Mucosa of descending colon (tissue), 3 donors: Measurements from ENCODE around the gene PEMT. TPM values are rescaled to one million over a fixed set of nuclear protein-coding genes. Genes with fewer than 3 reads are reported as not detected.

Experiments used
- ATAC-seq: fragments of 200-7000 bp; cut with Tn5 transposase; one replicate; pipeline ENCODE4 v1.9.1; 2020; ENCODE audit warnings: mild to moderate bottlenecking, moderate library complexity
- DNase-seq, 3 donors: peaks; one replicate each; pipeline ENCODE4 v3.0.0-alpha.2; 2020
- H3K36me3 ChIP-seq: fragments of 200-600 bp; one replicate; pipeline ENCODE4 v1.8.0; 2021; ENCODE audit warnings: low read depth, mild to moderate bottlenecking
- H3K4me1 ChIP-seq: fragments of 200-600 bp; one replicate; pipeline ENCODE4 v1.8.0; 2021; ENCODE audit warnings: low read depth, mild to moderate bottlenecking
- H3K4me3 ChIP-seq: fragments of 200-600 bp; one replicate; pipeline ENCODE4 v1.8.0; 2021; ENCODE audit warnings: mild to moderate bottlenecking
- H3K9me3 ChIP-seq: fragments of 200-600 bp; one replicate; pipeline ENCODE4 v1.8.0; 2021; ENCODE audit warnings: mild to moderate bottlenecking
- intact Hi-C, 2 donors: fragments of 100-400 bp; cut with DNase I in 1 of 2; cut with micrococcal nuclease in 1 of 2; formaldehyde crosslinking; loops; one replicate each; pipeline versions ENCODE4 v1.11.0 to v1.11.1; 2022; cut with DNase I, micrococcal nuclease
- total RNA-seq, 3 donors: library from RNA; stranded (reverse); fragmentation: NEBNext Ultra II Directional in 2 of 3; extraction: Animal tissue kit (Norgen Biotek cat#: 25700) in 2 of 3; gene quantifications; one replicate each; pipeline versions ENCODE4 v1.2.1 to v1.2.4, GENCODE V29; 2021 to 2023
- TF ChIP-seq, protein P1 (sequence below): fragments of 200-600 bp; IDR thresholded peaks from one replicate; pipeline ENCODE4 v1.8.0; 2022; ENCODE audit warnings: antibody characterized with exemption, mild to moderate bottlenecking
- donor health status: DM: no; HTN: no; CAD: no; lungs with moderate emphysema.
- donor health status: DM: no; HTN: no; CAD: no.
- donor health status: DM: no; HTN: yes; CAD: no.

Gene PEMT
- total RNA-seq, 3 donors from 2014 or later, result 15.4 to 18.3 (median 16.1) TPM

DNA sequence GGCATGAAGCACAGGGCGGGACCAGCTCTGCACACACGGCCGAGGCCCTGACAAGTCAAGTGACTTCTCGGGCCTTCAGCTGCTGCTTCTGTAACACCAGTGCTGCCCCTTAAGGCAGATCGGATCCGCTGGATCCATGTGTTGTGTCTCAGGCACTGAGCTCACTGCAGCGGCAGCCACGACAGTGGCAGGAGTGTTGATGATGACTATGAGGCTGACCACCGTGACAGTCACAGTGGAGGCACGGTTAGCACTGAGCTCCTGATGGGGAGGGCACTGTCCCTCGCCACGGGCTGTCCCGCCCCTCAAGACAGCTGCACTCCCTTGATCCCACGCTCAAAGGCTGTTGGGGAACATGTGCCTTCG, 29.4 kb downstream of the PEMT start:
- Histone ChIP-seq H3K9me3 (no peaks in the 10 kb centered on the region), H3K4me3 (no peak overlapping the region), H3K4me1 (peaks cover 17% of the 10 kb centered on the region), H3K36me3 (no peaks in the 10 kb centered on the region)
- DNase-seq (no peak), ATAC-seq (no peak)
- TF ChIP-seq, protein P1, sequence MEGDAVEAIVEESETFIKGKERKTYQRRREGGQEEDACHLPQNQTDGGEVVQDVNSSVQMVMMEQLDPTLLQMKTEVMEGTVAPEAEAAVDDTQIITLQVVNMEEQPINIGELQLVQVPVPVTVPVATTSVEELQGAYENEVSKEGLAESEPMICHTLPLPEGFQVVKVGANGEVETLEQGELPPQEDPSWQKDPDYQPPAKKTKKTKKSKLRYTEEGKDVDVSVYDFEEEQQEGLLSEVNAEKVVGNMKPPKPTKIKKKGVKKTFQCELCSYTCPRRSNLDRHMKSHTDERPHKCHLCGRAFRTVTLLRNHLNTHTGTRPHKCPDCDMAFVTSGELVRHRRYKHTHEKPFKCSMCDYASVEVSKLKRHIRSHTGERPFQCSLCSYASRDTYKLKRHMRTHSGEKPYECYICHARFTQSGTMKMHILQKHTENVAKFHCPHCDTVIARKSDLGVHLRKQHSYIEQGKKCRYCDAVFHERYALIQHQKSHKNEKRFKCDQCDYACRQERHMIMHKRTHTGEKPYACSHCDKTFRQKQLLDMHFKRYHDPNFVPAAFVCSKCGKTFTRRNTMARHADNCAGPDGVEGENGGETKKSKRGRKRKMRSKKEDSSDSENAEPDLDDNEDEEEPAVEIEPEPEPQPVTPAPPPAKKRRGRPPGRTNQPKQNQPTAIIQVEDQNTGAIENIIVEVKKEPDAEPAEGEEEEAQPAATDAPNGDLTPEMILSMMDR, result no peak
- intact Hi-C loops, result loop anchor here in 1 of 2 donors (10.0 kb wide), 1 partner anchor 57 kb away; no protein-coding TSS in a partner anchor

DNA sequence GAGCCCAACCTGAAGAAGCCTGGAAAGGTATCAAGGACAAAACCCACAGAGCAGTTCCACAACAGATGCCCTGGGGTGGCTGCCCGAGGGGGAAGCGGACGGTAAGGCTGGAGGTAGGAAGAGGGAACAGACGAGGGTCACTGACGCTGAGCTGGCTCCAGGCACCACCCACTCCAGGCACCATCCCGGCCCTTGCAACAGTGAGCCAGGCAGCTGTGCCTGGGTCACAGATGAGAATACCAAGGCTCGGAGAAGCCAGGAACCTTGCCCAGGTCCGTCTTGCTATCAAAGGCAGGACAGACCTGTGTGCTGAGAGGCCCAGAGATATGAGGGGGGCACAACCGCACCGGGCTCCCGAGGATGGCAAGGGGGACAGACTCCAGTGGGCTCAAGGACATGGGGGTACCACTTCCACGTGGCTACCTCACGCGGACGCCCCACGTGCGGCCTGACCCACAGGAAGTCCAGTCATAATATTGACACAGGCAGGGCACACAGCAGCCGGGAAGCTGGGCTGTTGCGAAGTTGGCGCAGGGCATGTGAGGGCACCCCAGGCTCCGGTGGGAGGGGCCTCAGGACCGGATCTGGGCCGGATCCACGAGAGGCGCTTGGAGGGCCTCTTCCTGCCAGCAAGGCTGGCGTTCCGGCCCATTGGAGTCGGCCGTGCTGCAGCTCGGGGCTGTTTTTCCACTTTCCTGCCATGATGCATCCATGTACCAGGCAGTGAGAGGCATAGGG, 29.9 kb downstream of the PEMT start:
- H3K9me3 ChIP-seq, result no peaks in the 10 kb centered on the region
- H3K4me3 ChIP-seq, result no peak overlapping the region
- peak; percentile 56 to 70 (median 59) for DNase-seq
- H3K36me3 ChIP-seq, result no peaks in the 10 kb centered on the region
- intact Hi-C loops, result loop anchor here in 1 of 2 donors (10.0 kb wide), 1 partner anchor 57 kb away; no protein-coding TSS in a partner anchor
- H3K4me1 ChIP-seq, result peaks cover 17% of the 10 kb centered on the region
- TF ChIP-seq, protein P1, result no peak
- ATAC-seq, result peak; percentile 60

DNA sequence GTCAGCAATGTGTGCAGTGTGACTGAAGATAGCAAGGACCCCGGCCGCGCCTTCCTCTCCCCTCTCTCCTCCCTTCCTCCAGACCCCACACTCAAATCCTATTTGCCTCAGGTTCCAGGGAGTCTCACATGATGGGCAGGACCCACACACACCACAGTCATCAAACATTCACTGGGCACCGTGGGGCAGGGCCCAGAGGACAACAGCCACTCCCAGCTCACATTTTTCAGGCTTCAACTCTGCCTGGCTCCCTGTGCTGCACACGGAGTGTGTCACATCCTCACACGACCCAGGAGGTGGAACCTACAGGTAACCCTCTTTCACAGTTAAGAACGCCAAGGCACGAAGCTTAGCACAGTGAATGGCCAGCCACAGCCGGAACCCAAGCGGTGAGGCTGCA, 30.5 kb downstream of the PEMT start:
- DNase-seq (peak in 1 of 3 donors; percentile 21), ATAC-seq (peak; percentile 10)
- TF ChIP-seq, protein P1, result no peak
- intact Hi-C loops, result loop anchor here in 1 of 2 donors (10.0 kb wide), 1 partner anchor 56 kb away; no protein-coding TSS in a partner anchor
- Histone ChIP-seq H3K4me3 (no peak overlapping the region), H3K9me3 (no peaks in the 10 kb centered on the region), H3K4me1 (peaks cover 17% of the 10 kb centered on the region), H3K36me3 (no peaks in the 10 kb centered on the region)

DNA sequence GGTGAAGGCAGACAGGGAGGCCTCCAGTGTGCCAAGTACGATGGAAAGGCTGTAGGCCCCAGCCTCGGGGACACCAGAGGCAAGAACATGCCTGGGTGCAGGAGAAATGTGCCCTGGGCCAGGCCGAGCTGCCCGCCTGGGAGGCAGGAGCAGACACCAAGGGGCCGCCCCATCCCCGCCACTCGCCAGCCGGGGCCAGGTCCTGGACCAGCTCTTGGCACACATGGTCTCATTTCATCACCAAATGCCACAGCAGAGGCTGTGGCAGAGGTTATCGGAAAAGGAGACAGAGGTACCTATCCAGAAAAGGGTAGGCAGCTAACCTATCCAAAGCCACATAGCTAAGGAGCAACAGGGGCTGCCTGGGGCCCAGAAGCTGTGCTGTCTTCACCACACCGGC, 31.3 kb downstream of the PEMT start:
- Histone ChIP-seq H3K4me1 (peaks cover 17% of the 10 kb centered on the region), H3K9me3 (no peaks in the 10 kb centered on the region), H3K36me3 (no peaks in the 10 kb centered on the region), H3K4me3 (no peak overlapping the region)
- intact Hi-C loops, result loop anchor here in 1 of 2 donors (10.0 kb wide), 1 partner anchor 55 kb away; no protein-coding TSS in a partner anchor
- ATAC-seq (no peak), DNase-seq (no peak)
- TF ChIP-seq, protein P1, result no peak

DNA sequence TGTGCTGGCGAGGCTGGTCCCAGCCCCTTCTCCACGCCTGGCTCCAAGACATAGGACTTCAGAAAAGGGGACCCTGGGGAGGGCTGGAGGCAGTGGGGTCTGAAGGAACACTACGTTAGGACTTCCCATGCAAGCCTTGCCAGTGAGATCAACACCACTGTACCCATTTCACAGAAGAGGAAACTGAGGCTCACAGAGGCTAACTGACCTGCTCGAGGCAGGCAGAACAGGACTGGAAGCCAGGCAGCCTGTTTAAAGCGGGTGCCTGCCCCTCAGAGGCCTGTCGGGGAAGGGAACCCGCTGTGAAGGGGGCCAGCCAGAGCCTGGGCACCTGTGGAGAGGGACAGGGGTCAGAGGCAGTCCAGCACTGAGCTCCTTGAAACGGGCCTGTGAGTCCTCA, 32.3 kb downstream of the PEMT start:
- no peaks in the 10 kb centered on the region for H3K36me3 ChIP-seq
- no peak overlapping the region for H3K4me3 ChIP-seq
- peaks cover 12% of the 10 kb centered on the region for H3K4me1 ChIP-seq
- TF ChIP-seq, protein P1, result no peak
- no peak for ATAC-seq
- no peaks in the 10 kb centered on the region for H3K9me3 ChIP-seq
- no peak for DNase-seq
- intact Hi-C loops, result no loop called here
